ENCODE data around the gene REEP1.
A peak's percentile ranks its signal among the peaks of the same experiment; 100 is the strongest.

The REEP1 gene

GRCh38 chr2:86291328-86291662 is 46.1 kb downstream of the REEP1 start:
- DNase-seq (ENCODE audit: low read depth in 2 of 2) = no peak
- H3K4me3 ChIP-seq (replicated peaks in 1 of 2; ENCODE audit: low read depth in 2 of 2, low read length in 2 of 2) = no peak overlapping the region
- TF ChIP-seq CTCF (IDR thresholded peaks at IDR 0.05; ENCODE audit: low read depth, low read length) = no peak

GRCh38 chr2:86290596-86291327 is 46.7 kb downstream of the REEP1 start:
- no peak for TF ChIP-seq CTCF (IDR thresholded peaks at IDR 0.05; ENCODE audit: low read depth, low read length)
- no peak overlapping the region for H3K4me3 ChIP-seq (replicated peaks in 1 of 2; ENCODE audit: low read depth in 2 of 2, low read length in 2 of 2)
- DNase-seq (ENCODE audit: low read depth in 2 of 2) = peak in 1 of 2 donors; percentile 32

- TF ChIP-seq CTCF (IDR thresholded peaks at IDR 0.05; ENCODE audit: low read depth, low read length) = no peak
- DNase-seq (ENCODE audit: low read depth in 2 of 2) = no peak
- H3K4me3 ChIP-seq (replicated peaks in 1 of 2; ENCODE audit: low read depth in 2 of 2, low read length in 2 of 2) = no peak overlapping the region
These were observed 50.9 kb downstream of the REEP1 start for GRCh38 chr2:86286516-86286915.

- DNase-seq (ENCODE audit: low read depth in 2 of 2) = no peak
- no peak for TF ChIP-seq CTCF (IDR thresholded peaks at IDR 0.05; ENCODE audit: low read depth, low read length)
- no peak overlapping the region for H3K4me3 ChIP-seq (replicated peaks in 1 of 2; ENCODE audit: low read depth in 2 of 2, low read length in 2 of 2)
These were observed 51.4 kb downstream of the REEP1 start for GRCh38 chr2:86285981-86286380.

- no peak for TF ChIP-seq CTCF (IDR thresholded peaks at IDR 0.05; ENCODE audit: low read depth, low read length)
- no peak overlapping the region for H3K4me3 ChIP-seq (replicated peaks in 1 of 2; ENCODE audit: low read depth in 2 of 2, low read length in 2 of 2)
- no peak for DNase-seq (ENCODE audit: low read depth in 2 of 2)
These were observed 51.9 kb downstream of the REEP1 start for GRCh38 chr2:86285571-86285970.

- DNase-seq (ENCODE audit: low read depth in 2 of 2) = no peak
- H3K4me3 ChIP-seq (replicated peaks in 1 of 2; ENCODE audit: low read depth in 2 of 2, low read length in 2 of 2) = no peak overlapping the region
- TF ChIP-seq CTCF (IDR thresholded peaks at IDR 0.05; ENCODE audit: low read depth, low read length) = no peak
These were observed 52.4 kb downstream of the REEP1 start for GRCh38 chr2:86284987-86285386.

- DNase-seq (ENCODE audit: low read depth in 2 of 2) = no peak
- no peak for TF ChIP-seq CTCF (IDR thresholded peaks at IDR 0.05; ENCODE audit: low read depth, low read length)
- no peak overlapping the region for H3K4me3 ChIP-seq (replicated peaks in 1 of 2; ENCODE audit: low read depth in 2 of 2, low read length in 2 of 2)
These were observed 53.0 kb downstream of the REEP1 start for GRCh38 chr2:86284401-86284841.
